Measurements from ENCODE around the gene LGALS14. TPM values are rescaled to one million over a fixed set of nuclear protein-coding genes. Genes with fewer than 3 reads are reported as not detected.
"Not testable (repeated sequence)": the region's sequence is repeated elsewhere in the genome, so short reads cannot be mapped to it uniquely, and the experiment has no call there.

Gene LGALS14, protein sequence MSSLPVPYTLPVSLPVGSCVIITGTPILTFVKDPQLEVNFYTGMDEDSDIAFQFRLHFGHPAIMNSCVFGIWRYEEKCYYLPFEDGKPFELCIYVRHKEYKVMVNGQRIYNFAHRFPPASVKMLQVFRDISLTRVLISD
- not detected for polyA plus RNA-seq (2013, experiment 1 of 2; ENCODE audit: insufficient read length)
- polyA plus RNA-seq (2013, experiment 2 of 2; ENCODE audit: insufficient read length): not detected

DNA sequence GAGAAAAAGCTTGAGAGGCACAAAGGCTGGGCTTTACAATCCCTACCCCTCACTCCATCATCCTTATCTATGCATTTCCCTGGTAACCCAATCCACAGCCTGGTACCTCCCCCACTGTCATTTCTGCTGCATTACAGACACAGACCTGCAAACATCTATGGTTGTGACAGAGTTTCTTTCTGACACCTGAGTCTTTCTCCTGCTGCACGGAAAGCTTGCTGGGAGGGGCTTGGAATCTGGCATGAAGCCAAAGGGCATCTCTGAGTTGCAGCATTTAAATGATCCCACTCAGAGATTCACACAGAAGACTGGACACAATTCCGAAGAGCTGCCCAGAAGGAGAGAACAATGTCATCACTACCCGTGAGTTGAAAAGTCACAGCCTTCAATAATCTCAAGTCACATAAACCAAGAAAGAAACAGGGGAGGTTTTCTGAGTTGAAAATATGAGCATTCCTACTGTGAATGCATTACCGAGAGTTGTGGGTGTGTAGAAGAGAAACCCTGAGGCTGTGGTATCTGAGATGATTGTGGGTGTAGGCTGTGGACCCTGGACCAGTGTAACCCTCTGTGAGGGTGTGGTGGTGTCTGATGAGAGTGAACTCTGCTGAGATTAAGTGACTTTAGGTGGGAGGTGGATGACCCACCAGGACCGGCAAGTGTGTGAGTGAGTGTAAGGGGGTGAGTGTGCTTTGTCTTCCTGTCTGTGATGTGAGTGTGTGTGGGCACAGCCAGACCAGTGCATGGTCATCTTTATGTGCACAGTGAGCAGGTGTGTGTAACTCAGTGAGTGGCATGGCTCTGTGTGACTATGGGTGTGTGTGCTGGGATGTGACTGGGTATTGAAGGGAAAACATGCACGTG lies at the start of gene LGALS14:
TSS of gene LGALS14 (plus strand) at position 301 of the 864 bp plus-strand sequence. CDS start at position 349, 48 bp downstream.
- DNase-seq: no peak

DNA sequence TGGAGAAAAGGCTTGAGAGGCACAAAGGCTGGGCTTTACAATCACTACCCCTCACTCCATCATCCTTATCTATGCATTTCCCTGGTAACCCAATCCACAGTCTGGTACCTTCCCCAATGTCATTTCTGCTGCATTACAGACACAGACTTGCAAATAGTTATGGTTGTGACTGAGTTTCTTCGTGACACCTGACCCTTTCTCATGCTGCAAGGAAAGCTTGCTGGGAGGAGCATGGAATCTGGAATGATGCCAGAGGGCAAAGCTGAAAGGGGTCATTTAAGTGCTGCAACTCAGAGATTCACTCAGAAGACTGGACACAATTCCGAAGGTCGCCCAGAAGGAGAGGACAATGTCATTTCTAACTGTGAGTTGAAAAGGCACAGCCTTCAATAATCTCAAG lies 48.7 kb upstream of the LGALS14 start, which contains the start of gene LGALS16:
TSS of gene LGALS16 (plus strand) at position 301 of the 400 bp plus-strand sequence. CDS start at position 350, 49 bp downstream.
- DNase-seq: no peak

DNA sequence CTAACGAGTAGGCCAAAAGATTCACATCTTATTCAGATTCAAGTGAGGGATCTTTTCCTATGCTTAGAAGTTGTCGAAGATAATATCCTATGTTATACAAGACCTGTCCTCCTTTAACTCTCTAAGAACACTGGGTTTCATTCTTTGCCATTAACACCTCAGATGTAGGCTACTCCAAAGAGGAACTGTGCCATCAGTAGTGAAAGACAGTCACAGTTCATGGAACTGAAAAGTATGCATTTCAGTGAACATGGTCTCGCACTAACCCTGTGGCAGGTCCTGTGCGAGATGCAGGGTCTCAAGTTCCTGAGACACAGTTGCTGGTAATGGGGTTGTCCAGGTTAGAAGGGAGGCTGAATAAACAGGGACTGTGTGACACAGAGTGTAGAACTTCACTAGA lies 44.5 kb upstream of the LGALS14 start:
- no peak for DNase-seq

DNA sequence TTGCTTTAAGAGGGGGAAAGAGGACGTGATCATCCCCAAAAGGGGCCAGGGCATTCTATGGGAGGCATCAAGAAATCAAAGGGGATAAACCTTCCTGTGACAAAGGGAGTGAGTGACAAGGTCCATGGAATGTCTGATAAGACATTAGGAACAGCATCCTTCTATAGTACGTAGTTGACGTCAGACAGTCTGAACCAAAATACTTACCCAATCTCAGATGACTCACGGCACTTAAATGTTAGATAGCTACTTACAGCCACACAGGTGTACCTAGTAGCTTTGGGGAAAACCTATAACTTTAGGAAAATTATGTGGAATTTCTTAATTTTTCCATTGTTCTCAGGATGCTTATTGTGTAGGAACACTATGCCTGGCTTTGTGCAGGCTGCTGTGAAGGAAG lies 43.6 kb upstream of the LGALS14 start:
- no peak for DNase-seq

DNA sequence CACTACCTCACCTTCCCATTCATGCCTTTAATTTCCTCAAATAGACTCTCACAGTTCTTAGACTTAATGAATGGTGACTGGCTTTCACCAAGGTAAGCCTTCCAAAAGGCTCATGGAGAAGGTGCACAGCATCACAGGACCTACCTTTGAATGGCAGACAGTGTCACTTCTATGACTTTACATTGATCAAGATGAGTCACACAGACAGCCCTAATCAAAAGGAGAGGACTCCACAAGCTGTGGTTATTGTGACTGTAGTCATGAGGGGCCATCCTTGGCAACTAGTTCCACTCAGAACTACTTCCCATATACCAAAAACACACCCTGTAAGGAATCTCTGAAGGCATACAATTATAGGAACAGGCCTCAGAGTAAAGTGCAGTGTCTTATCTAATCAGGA lies 42.7 kb upstream of the LGALS14 start:
- DNase-seq: no peak

DNA sequence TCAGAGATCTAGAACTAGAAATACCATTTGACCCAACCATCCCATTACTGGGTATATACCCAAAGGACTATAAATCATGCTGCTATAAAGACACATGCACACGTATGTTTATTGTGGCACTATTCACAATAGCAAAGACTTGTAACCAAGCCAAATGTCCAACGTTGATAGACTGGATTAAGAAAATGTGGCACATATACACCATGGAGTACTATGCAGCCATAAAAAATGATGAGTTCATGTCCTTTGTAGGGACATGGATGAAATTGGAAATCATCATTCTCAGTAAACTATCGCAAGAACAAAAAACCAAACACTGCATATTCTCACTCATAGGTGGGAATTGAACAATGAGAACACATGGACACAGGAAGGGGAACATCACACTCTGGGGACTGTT lies 34.4 kb upstream of the LGALS14 start:
- DNase-seq: not testable (repeated sequence)

DNA sequence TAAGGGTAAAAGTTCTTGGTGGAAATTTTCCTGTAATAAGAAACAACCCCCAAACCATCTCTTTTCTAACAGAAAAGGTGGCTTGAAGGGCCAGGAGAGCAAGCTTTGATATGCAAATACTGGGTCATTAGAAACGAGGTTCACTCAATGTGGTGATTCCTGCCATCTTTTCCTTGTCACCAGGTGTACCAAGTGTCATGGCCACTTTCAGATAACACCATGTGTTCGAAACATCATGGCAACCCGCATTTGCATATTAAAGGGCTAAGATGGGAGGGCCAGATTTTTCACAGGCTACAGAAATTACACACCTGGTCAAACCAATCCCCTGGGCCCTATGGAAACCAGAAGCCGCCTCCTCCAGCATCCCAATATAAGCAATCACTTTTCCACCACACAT lies 33.3 kb upstream of the LGALS14 start:
- DNase-seq: no peak

DNA sequence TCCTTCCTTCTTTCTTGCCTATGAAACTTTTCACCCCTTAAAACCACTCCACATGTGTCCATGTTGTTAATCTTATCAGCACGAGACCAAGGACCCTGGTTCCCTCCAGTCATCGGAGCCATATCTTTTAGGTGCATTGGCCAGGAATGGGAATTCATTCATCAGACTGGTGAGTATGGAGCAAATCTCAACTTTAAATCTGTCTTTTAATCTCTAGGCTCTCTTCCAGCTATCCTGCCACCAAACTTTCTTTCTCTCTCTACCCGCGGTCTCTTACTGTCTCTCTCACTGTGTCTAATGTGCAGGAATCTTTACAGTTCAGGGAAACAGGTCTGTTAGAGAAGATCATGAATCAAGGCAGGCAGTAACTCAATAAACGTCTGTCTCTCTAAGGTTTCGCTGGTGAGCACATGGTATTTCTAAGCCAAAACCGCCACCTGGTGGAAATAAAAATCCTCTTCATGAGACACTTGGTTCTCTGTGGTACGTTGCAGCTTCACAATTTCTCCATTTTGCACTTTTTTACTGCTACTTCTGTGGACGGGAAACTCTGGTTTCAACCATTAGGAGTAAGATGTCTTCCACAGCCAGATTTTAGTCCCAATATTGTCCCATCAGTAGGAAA lies 32.4 kb upstream of the LGALS14 start:
- DNase-seq: peak; percentile 33

DNA sequence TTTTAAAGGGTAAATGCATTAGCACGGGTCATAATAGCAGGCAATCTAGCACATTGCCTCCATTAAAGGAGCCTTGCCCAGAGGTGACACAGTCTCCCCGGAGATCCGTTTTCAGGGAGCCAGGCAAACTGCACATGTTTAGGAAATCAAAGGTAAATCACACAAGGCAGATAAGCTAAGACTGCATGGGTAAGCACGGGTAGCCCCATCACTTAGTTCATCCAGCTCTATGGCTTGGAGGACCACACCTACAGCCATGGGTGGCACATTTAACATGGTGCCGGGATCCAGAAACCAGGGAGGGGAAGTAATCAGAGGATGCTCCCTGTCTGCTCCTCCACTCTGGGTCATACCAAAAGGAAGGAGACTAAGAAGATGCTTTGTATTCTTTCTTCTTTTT lies 31.8 kb upstream of the LGALS14 start:
- DNase-seq: no peak

DNA sequence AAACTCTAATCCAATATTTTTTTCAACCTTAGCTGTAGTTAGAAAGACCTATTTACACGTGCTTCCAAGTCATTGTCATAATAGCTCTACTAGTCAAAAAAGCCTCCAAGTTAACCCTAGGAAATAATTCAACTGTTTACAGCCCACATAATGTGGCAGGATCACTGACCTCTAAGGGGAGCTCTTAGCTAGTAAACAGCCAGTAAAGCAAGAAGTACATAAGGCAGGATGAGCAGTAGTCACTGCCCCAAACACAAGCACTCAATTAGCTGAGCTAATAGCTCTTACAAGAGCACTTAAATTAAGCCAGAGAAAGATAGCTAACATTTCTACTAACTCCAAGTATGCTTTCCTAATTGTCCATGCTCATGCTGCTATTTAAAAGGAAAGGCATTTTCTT lies 30.4 kb upstream of the LGALS14 start:
- DNase-seq: not testable (repeated sequence)

DNA sequence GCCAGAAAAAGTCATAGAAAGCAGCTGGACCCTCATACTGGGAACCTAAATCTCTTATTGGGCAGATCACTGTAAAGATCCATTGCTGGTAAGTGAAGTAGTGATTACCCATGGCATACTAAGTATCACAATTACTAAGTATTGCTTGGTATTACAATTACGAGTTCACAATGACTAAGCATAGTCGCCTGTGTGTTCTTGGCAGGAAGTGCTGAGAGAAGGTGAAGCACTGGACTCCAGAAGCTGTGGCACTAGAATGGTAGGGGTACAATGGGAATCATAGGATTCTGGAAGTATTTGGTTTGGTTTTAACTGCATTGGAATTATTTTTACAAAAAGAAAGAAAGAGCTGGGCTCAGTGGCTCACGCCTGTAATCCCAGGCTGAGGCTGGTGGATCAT lies 28.3 kb upstream of the LGALS14 start:
- no peak for DNase-seq

DNA sequence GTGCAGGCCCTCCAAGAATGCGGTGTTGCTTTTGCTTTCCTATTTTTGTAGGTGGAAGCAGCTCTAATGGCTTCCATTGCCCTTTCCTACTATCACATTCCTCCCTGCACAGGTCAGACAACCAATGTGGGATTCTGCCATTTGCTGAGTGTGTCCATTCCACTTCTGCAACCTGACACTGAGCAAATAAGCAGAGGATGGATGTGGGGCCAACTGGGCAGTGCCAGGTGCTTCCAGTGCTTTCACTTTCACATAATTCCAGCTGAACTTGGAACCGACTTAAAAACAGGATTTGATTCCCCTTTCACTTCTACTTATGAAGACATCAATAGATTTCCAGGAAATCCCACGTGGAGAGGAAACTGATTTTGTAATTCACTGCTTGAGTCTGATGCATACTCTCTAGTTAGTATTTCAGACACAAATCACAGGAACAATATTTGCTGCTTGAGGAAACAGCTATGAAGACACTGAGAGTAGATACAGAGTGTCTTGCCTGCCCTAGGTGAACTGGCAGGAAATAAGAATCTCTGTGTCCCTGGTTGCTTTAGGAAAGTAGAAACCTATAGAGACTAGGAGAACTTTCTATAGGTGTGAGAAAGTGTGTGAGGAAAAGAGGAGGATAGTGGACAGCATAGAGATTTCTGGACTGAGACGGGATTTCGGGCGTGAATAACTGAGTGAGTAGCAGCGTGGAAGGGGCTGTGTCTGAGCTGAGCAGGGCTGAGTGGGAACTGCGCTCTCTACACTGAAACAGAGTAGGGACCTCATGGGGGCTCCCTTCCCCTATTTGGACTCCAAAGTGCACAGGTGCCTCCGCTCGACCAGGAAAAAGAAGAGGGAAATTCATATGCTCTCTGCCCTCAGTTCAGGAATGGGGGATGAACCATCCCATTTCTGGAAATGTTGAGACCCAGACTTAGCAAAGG lies 26.1 kb upstream of the LGALS14 start:
- no peak for DNase-seq

DNA sequence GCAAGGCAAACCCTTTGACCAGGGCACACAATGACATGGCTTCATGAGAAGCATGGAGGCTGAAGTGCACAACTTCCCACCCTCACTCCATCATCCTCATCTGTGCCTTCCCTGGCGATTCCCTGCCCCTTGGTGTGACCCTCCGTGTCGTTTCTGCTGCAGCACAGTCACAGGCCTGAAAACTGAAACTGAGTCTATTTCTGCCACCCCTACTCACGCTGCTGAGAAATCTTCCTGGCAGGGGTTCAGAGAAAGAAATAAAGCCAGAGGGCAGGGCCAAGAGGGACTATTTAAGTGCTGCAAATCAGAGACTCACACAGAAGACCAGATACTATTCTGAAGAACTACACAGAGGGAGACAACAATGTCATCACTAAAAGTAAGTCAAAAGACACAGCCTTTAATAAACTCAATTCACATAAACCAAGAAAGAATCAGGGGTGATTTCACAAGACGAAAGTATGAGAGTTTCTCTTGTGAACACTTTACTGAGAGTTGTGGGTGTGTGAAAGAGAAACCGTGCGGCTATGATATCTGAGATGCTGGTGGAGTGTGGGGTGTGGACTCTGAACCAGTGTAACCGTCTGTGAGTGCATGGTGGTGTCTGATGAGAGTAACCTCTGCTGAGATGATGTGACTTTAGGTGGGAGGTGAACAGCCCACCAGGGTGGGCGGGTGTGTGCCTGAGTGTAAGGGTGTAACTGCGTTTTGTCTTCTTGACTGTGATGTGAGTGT lies 25.1 kb upstream of the LGALS14 start:
- DNase-seq: no peak

DNA sequence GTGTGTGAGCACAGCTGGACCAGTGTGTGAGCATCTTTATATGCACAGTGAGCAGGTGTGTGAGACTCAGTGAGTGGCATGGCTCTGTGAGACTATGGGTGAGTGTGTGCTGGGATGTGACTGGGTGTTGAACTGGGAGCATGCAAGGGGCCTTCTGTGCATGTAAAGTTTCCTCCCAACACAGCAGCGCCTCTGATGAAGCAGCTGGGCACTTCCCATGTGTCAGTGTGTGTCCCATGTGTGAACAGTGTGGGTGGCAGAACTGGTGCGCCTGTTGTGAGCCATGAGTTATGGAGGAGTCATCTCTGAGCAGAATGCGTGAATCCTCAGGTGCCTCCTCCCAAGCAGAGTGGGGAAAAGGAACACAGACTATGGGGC lies 24.5 kb upstream of the LGALS14 start:
- no peak for DNase-seq

DNA sequence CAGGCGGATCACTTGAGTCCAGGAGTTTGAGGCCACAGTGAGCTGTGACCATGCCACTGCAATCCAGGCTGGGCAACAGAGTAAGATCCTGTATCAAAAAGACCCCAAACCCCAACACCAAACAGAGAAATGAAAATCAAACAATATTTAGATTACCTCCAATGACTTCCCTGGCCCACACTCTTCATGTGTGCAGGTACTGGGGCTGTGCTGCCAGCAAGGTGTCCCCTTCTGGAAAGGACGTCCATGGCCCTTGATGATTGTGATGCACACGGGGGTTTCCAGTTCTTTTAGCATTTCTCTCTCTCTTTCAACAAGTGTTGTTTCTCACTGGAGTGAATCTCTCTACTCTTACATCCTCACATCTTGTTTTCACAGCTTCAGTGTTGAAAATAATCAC lies 23.7 kb upstream of the LGALS14 start:
- no peak for DNase-seq

DNA sequence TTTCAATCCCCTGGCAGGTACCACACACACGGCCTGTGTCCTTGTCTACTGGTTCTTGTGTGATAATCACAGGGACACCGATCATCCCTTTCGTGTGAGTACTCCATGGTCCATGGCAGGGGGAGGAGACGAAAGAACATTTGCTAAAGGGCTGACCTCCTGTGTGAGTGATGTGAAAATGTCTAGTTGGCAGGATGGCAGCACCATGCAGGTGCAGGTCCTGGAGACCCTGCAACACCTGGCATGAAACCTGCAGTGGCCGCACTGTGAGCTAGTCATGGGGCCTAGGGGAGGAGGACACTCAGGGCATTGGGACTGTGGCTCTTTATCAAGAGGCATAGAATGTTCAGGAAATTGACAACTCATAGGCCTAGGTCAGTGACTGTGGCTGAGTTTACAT lies 22.9 kb upstream of the LGALS14 start:
- no peak for DNase-seq

DNA sequence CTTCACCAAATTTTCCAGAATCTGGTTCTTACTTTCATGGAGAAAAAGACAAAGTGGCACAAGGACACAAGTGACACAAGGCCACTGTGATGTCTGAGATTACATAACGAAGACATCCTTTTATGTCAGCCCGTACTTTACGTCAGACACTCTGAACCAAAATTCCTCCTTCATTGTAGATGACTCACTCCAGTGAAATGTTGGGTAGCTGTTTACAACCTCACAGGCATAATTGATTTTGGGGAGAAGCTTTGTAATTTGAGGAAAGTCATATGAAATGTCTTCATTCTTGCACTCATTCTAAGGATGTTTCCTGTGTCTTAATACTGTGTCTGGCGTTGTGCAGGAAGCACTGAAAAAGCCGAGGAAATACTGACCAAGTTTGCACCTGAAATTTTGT lies 20.0 kb upstream of the LGALS14 start:
- no peak for DNase-seq

DNA sequence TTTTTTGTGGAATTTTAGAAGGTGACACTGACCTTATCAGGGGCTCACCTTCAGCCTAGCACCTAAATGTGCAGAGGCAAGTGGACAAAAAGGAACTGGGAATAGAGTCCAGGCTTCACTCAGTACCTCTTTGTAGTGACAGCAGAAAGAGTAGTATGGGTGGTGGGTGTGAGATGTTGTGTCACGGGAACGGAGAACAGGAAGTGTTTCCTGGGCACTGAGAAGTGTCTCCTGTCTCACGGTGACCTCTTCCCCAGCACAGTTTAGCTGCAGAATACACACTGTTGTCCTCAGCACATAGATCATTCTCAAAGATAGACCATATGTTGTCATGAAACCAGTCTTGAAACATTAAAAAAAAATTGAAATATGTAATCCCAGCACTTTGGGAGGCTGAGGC lies 17.5 kb upstream of the LGALS14 start:
- DNase-seq: no peak

DNA sequence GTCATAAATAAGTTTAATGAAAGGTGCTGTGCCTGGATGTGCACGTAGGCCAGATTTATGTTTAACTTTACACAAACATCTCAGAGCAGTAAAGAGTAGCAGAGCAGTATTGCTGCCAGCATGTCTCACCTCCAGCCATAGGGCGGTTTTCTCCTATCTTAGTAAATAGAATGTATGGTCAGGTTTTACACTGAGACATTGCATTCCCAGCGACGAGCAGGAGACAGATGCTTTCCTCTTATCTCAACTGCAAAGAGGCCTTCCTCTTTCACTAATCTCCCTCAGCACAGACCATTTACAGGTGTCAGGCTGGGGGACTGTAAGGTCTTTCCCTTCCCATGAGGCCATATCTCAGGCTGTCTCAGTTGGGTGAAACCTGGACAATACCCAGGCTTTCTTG lies 15.6 kb upstream of the LGALS14 start:
- not testable (repeated sequence) for DNase-seq

DNA sequence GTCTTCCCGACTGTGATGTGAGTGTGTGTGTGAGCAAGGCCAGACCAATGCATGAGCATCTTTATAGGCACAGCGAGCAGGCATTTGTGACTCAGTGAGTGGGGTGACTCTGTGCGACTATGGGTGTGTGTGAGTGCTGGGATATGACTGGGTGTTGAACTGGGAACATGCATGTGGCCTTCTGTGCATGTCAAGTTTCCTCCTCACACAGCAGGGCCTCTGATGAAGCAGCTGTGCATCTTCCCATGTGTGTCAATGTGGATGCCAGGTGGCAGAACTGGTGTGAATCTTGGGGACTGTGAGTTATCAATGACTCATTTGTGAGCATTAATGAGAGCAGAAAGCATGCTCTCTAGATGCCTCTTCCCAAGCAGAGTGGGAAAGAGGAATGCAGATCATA lies 12.1 kb upstream of the LGALS14 start:
- DNase-seq: no peak

DNA sequence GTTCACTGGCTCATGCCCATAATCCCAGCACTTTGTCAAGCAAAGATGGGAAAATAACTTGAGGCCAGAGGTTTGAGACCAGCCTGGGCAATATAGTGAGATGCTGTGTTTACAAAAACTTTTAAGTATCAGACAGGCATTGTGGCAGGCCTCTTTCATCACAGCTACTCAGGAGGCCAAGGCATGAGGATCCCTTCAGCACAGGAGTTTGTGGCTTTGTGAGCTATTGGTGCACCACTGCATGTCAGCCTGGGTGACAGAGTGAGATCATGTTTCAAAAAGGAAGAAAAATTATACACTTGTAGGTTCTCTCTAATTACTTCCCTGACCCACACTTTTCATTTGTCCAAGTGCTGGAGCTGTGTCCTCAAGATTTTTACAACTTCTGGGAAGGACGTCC lies 11.5 kb upstream of the LGALS14 start:
- no peak for DNase-seq

DNA sequence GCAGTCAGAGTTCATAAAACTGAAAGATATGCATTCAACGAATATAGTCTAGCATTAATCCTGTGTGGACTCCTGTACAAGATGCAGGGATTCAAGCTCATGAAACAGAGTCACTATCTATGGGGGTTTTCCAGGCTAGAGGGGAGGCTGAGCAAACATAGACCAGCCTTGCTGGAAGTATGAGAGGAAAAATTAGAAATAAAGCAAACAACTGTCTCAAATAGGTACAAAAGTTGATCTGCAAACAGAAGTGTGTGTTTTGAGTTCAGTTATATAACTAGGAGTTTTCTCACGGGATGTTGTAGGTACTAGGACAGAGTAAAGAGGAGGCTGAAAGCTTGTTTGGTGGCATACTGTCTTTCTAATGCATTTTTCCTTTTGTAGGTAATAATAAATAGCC lies 8.5 kb upstream of the LGALS14 start:
- no peak for DNase-seq
